ENCODE results near the gene PUM1.

Gene PUM1

GRCh38 chr1:30887485-30888315 lies 177.8 kb downstream of the PUM1 start:
- no peak for DNase-seq

- DNase-seq: no peak
Observed at GRCh38 chr1:30886710-30887428, 178.6 kb downstream of the PUM1 start.

DNA sequence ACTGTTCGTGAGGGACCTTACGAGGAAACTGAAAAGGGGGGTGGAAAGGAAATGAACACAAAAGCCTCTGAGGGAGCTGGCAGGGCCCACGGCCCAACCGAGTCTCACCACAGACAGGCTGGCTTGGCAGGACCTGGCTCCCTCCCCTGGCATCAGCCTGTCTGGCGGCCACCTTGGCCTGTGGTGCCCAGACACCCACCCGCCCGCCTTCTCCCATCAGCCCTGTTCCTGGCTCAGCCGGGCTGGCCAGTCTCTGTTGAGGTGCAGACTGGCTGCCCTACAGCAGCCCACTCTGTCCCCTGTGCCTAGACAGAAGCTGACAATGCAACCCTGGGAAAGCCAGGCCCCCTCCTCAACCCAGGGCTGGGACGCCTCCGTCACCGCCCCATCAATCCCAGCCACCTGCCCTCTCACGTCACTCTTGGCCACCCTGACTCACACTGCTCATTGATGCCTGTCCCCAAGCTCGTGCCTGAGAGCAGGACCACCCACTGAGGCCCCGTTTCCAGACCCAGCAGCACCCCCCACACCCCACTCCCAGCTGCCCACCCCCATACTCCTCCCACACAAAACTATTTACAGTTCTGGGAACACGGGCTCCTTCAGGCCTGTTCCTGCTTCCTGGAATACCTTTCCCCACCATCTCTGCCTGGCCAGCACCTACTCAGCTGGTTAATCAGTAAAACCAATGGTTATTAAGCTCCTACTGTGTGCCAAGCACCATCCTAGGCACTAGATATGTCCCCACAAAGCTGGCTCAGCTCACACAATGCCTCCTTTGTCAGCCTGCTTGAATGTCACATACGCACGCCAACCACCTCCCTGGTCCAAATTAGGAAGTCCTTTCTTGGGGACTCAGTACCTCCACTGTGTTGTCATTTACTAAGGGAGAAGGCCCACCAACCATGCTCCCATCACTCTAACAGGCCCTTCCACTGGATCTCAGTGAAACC lies 179.7 kb downstream of the PUM1 start:
- no peak for DNase-seq

DNA sequence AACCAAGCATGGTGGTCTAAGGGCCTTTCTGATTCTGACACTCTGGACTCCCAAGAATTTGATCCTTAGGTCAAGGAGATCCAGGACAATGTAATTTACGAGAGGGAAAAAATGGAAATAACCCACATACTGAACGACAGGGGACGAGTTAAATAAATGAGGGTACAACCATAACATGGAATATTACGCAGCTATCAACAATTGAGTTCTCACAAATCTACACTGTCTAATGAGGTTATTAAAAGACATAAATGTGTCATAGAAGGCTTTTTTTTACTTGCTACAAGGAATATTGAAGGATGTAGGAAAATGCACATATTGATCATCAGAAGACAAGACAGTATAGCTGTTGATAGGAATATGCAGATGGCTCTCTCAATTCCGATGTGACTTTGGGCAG lies 180.8 kb downstream of the PUM1 start:
- no peak for DNase-seq

- DNase-seq: no peak
Observed at GRCh38 chr1:30883389-30884172, 181.9 kb downstream of the PUM1 start.

- DNase-seq: no peak
Observed at GRCh38 chr1:30882678-30883388, 182.7 kb downstream of the PUM1 start.

Measured in activated gamma-delta T cell treated with Interleukin-2 at 50 U/mL for 16 hours (primary cell).